ENCODE results near the gene KRTDAP.

KRTDAP gene

GRCh38 chr19:35490364-35490763, at the start of gene KRTDAP:
TSS of gene KRTDAP (minus strand) at chr19:35490464. CDS start at chr19:35490442, 22 bp downstream.
- no peak for DNase-seq

- no peak for DNase-seq
Observed at GRCh38 chr19:35539850-35540249, 49.6 kb upstream of the KRTDAP start.

GRCh38 chr19:35539314-35539713, 49.0 kb upstream of the KRTDAP start:
- DNase-seq: no peak

- DNase-seq: no peak
Observed at GRCh38 chr19:35534803-35535480, 44.7 kb upstream of the KRTDAP start.

- DNase-seq: peak; percentile 4
Observed at GRCh38 chr19:35533822-35534392, 43.6 kb upstream of the KRTDAP start.

- no peak for DNase-seq
Observed at GRCh38 chr19:35533201-35533821, 43.0 kb upstream of the KRTDAP start, which contains the start of gene GAPDHS. TSS of gene GAPDHS (plus strand) at chr19:35533456. CDS start at chr19:35533528, 72 bp downstream.

GRCh38 chr19:35531291-35531690, 41.0 kb upstream of the KRTDAP start:
- no peak for DNase-seq

GRCh38 chr19:35529241-35530218, 39.3 kb upstream of the KRTDAP start:
- DNase-seq: no peak

- DNase-seq: no peak
Observed at GRCh38 chr19:35528218-35529038, 38.2 kb upstream of the KRTDAP start, which contains the start of gene SBSN. TSS of gene SBSN (minus strand) at chr19:35528311. CDS start at chr19:35528281, 30 bp downstream.

GRCh38 chr19:35525873-35526272, 35.6 kb upstream of the KRTDAP start:
- DNase-seq: no peak

GRCh38 chr19:35524181-35524837, 34.0 kb upstream of the KRTDAP start:
- no peak for DNase-seq

GRCh38 chr19:35522745-35523327, 32.6 kb upstream of the KRTDAP start:
- DNase-seq: no peak

GRCh38 chr19:35521124-35521743, 31.0 kb upstream of the KRTDAP start:
- no peak for DNase-seq

GRCh38 chr19:35519291-35519690, 29.0 kb upstream of the KRTDAP start:
- no peak for DNase-seq

GRCh38 chr19:35518313-35518712, 28.0 kb upstream of the KRTDAP start:
- DNase-seq: no peak

- DNase-seq: no peak
Observed at GRCh38 chr19:35517342-35517741, 27.1 kb upstream of the KRTDAP start.

GRCh38 chr19:35516310-35516709, 26.0 kb upstream of the KRTDAP start:
- no peak for DNase-seq

- no peak for DNase-seq
Observed at GRCh38 chr19:35514282-35514809, 24.1 kb upstream of the KRTDAP start.

GRCh38 chr19:35513628-35514281, 23.5 kb upstream of the KRTDAP start, which contains the start of gene DMKN:
TSS of gene DMKN (minus strand) at chr19:35513649. CDS start at chr19:35513475, 174 bp downstream.
- DNase-seq: no peak

Data from activated effector memory CD4-positive, alpha-beta T cell treated with Interleukin-2 at 50 U/mL for 16 hours (primary cell).